GM23338 (cell line): ENCODE results near the gene TRAF3IP1.

Source experiments
- CREB1 ChIP-seq: fragments of 250-450 bp; sonication (Bioruptor Pico); IDR thresholded peaks from 2 replicates; pipeline ENCODE4 v1.5.0; 2020; ENCODE audit warnings: low read depth, mild to moderate bottlenecking, moderate library complexity
- CTCF ChIP-seq, 2 experiments: fragments of 200-600 bp in 1 of 2; sonication (generic) in 1 of 2; conservative IDR thresholded peaks; 2 replicates each; pipeline versions ENCODE4 v1.5.1 to v1.6.1; 2016 to 2017; ENCODE audit warnings: antibody characterized with exemption in 2 of 2, low read depth in 2 of 2, mild to moderate bottlenecking in 2 of 2, moderate library complexity in 1 of 2
- EZH2 ChIP-seq: fragments of 200-600 bp; sonication (generic); IDR thresholded peaks from one replicate; pipeline ENCODE4 v1.8.0; 2017; ENCODE audit warnings: antibody characterized with exemption, mild to moderate bottlenecking, low read depth; ENCODE audit not compliant: unreplicated experiment
- EZH2phosphoT487 ChIP-seq: fragments of 200-600 bp; sonication (generic); IDR thresholded peaks from one replicate; pipeline ENCODE4 v1.8.1; 2018; ENCODE audit warnings: antibody characterized with exemption; ENCODE audit not compliant: unreplicated experiment
- JUNB ChIP-seq: IDR thresholded peaks from one replicate; pipeline ENCODE4 v1.6.1; 2016; ENCODE audit warnings: antibody characterized with exemption; ENCODE audit not compliant: unreplicated experiment
- NANOG ChIP-seq: IDR thresholded peaks from 2 replicates; pipeline ENCODE4 v1.6.1; 2016; ENCODE audit warnings: antibody characterized with exemption, borderline replicate concordance
- POLR2AphosphoS5 ChIP-seq: IDR thresholded peaks from 2 replicates; pipeline ENCODE4 v1.6.1; 2016; ENCODE audit warnings: antibody characterized with exemption, low read depth
- REST ChIP-seq: IDR thresholded peaks from one replicate; pipeline ENCODE4 v1.6.1; 2018; ENCODE audit warnings: antibody characterized with exemption; ENCODE audit not compliant: unreplicated experiment
- ZNF114 ChIP-seq: fragments of 250-450 bp; sonication (Bioruptor Pico); IDR thresholded peaks from 2 replicates; pipeline ENCODE4 v1.5.0; 2020; ENCODE audit warnings: mild to moderate bottlenecking, moderate library complexity
- ZNF331 ChIP-seq: fragments of 250-450 bp; sonication (Bioruptor Pico); IDR thresholded peaks from 2 replicates; pipeline ENCODE4 v1.5.0; 2020; ENCODE audit warnings: low read depth, mild to moderate bottlenecking, moderate library complexity

- TF ChIP-seq CTCF (conservative IDR thresholded peaks at IDR 0.05; ENCODE audit: low read depth in 2 of 2) (no peak), POLR2AphosphoS5 (no peak), CREB1 (CRISPR knock-in tag) (no peak), ZNF331 (CRISPR knock-in tag) (no peak), EZH2 (no peak), NANOG (no peak), REST (no peak), EZH2phosphoT487 (no peak), ZNF114 (CRISPR knock-in tag) (no peak), JUNB (no peak)
Measured at GRCh38 chr2:238344035-238344434, 23.7 kb downstream of the TRAF3IP1 start.
